ENCODE results near the gene DDOST. TPM values are rescaled to one million over a fixed set of nuclear protein-coding genes. Genes with fewer than 3 reads are reported as not detected.

Gene DDOST
- total and polyA plus RNA-seq, 10 of the 15 experiments (the other 5 are each of a cell fraction or from before 2014, with no cell fraction given) = 100 to 274 (median 201) TPM

DNA sequence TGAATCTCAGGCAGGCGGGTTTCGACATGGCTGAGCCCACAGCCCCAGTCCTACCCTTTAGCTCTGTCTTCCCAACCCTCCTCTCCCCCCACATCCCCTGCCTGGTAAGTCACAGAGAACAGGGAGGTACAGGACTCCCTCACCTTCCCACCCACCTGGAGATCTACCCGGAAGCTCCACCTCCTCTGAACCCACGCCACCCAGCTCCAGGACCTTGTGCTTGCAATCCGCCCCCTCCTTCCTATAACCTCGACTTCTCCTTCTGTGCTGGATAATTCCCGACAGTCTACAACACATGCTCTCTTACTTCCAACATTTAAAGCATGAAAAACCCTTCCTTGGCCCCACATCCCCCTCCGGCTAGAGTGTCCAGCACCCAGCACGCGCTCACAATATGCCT is 34.3 kb upstream of the DDOST start:
- no peak for ATAC-seq
- no peak overlapping the region for H3K4me2 ChIP-seq (ENCODE audit: control insufficient read depth, insufficient read depth)
- no TSS peak for BruUV-seq (replicated peaks)
- intact Hi-C loops (cut with micrococcal nuclease; ENCODE audit: unreplicated experiment) (loop anchor here (10.0 kb wide), 1 partner anchor 289 kb away; no protein-coding TSS in a partner anchor), in situ Hi-C loops (cut with MboI) (loop anchor here (5.0 kb wide), 1 partner anchor 497 kb away; no protein-coding TSS in a partner anchor)
- ChIA-PET SMC1A (ENCODE audit: uncharacterized antibody, unreplicated experiment) (interaction anchor here (2.4 kb wide), 1 partner anchor 499 kb away, joined by 33 read pairs; no protein-coding TSS in a partner anchor), RAD21 (ENCODE audit: unreplicated experiment) (interaction anchor here (2.5 kb wide), 1 partner anchor 500 kb away, joined by 43 read pairs; no protein-coding TSS in a partner anchor), POLR2A (no interaction called here), CTCF (interaction anchor here (4.6 kb wide), 1 partner anchor 496 kb away, joined by 120 read pairs; no protein-coding TSS in a partner anchor)
- no peak overlapping the region for H3K4me3 ChIP-seq
- H3K27ac ChIP-seq (ENCODE audit: control insufficient read depth, insufficient read depth) = no peak overlapping the region
- no peaks in the 10 kb centered on the region for H3K9me3 ChIP-seq (replicated peaks; ENCODE audit: control insufficient read depth, insufficient read depth, low read length)
- H2AFZ ChIP-seq (ENCODE audit: control insufficient read depth, low read depth, low read length) = no peak overlapping the region
- H3K36me3 ChIP-seq (ENCODE audit: control insufficient read depth in 2 of 2, insufficient read depth in 2 of 2, low read length in 1 of 2) = no peaks in the 10 kb centered on the region
- no peak for FAIRE-seq
- no peaks in the 10 kb centered on the region for H3K27me3 ChIP-seq (replicated peaks in 1 of 2; ENCODE audit: control insufficient read depth in 2 of 2, insufficient read depth in 2 of 2, low read length in 1 of 2)
- H3K79me2 ChIP-seq (ENCODE audit: control insufficient read depth, insufficient read depth, low read length) = no peaks in the 10 kb centered on the region
- DNase-seq (ENCODE audit: low read depth, low spot score) = no peak
- peaks cover 6% of the 10 kb centered on the region for H3K4me1 ChIP-seq (ENCODE audit: control insufficient read depth, insufficient read depth, low read length)
- TF ChIP-seq NRF1 (conservative IDR thresholded peaks at IDR 0.05; ENCODE audit: low read depth, low read length) (no peak), HCFC1 (IDR thresholded peaks at IDR 0.05; ENCODE audit: low read length) (no peak), HDGF (IDR thresholded peaks at IDR 0.05) (no peak), NFXL1 (IDR thresholded peaks at IDR 0.05; ENCODE audit: borderline replicate concordance) (no peak), NFIC (IDR thresholded peaks at IDR 0.05; ENCODE audit: low read depth, low read length) (no peak), SMAD5 (IDR thresholded peaks at IDR 0.05; ENCODE audit: low read depth) (no peak), ZNF207 (IDR thresholded peaks at IDR 0.05; ENCODE audit: borderline replicate concordance) (no peak), NFYB (IDR thresholded peaks at IDR 0.05; ENCODE audit: insufficient read depth, low read depth, low read length) (no peak), TCF3 (IDR thresholded peaks at IDR 0.05; ENCODE audit: borderline replicate concordance, insufficient read depth, low read depth, low read length) (no peak), POLR2AphosphoS5 (IDR thresholded peaks at IDR 0.05; ENCODE audit: low read length) (no peak), KLF5 (IDR thresholded peaks at IDR 0.05; ENCODE audit: partially characterized antibody) (no peak), KAT2A (conservative IDR thresholded peaks at IDR 0.05; ENCODE audit: control insufficient read depth, low read depth, low read length) (no peak)
- H3K9ac ChIP-seq (ENCODE audit: control insufficient read depth, insufficient read depth, low read length) = no peak overlapping the region
- 56% methylated on average over 10 of the region's 10 CpGs for WGBS (ENCODE audit: insufficient coverage, insufficient replicate concordance, low lambda C conversion rate, missing lambda C conversion rate)
- no peaks in the 10 kb centered on the region for H4K20me1 ChIP-seq (ENCODE audit: control insufficient read depth, insufficient read depth)
